ENCODE measurements around the gene GALK1. TPM values are rescaled to one million over a fixed set of nuclear protein-coding genes. Genes with fewer than 3 reads are reported as not detected.
"Not testable (repeated sequence)": the region's sequence is repeated elsewhere in the genome, so short reads cannot be mapped to it uniquely, and the experiment has no call there.

Gene GALK1
- total RNA-seq, 2 experiments from 2014 or later: 43.4 to 50.7 TPM

DNA sequence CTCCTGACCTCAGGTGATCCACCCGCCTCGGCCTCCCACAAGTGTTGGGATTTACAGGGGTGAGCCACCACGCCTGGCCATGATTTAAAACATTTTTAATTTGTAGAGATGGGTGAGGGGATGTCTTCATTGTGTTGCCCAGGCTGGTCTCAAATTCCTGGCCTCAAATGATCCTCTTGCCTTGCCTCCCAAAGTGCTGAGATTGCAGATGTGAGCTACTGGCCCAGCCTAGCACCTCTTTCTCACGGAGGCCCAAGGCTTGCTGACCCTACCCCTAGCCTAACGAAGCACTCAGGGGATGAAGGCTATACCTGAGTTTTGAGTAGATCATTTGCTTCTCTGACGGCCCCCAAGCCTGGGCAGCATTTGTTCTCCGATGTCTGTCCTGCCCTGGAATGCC, 46.2 kb upstream of the GALK1 start:
- DNase-seq (no peak), ATAC-seq (no peak)
- intact Hi-C loops (cut with micrococcal nuclease): no loop called here
- H3K36me3 Mint-ChIP-seq (ENCODE audit: low read depth): peaks cover 2% of the 10 kb centered on the region
- H3K9me3 Mint-ChIP-seq: no peaks in the 10 kb centered on the region
- peaks cover 4% of the 10 kb centered on the region for H3K4me1 Mint-ChIP-seq (ENCODE audit: low read depth)
- H3K27ac Mint-ChIP-seq: no peak overlapping the region
- CTCF ChIA-PET: interaction anchor here (1.8 kb wide), 1 partner anchor 19 kb away, joined by 4 read pairs; no protein-coding TSS in a partner anchor
- POLR2A ChIA-PET: interaction anchor here (0.9 to 1.4 kb wide), 3 partner anchors 9 to 36 kb away, joined by 3 to 4 read pairs (median 3); no protein-coding TSS in a partner anchor
- no peaks in the 10 kb centered on the region for H3K27me3 Mint-ChIP-seq
- no peak overlapping the region for H3K4me3 Mint-ChIP-seq
- TF ChIP-seq, protein P1, sequence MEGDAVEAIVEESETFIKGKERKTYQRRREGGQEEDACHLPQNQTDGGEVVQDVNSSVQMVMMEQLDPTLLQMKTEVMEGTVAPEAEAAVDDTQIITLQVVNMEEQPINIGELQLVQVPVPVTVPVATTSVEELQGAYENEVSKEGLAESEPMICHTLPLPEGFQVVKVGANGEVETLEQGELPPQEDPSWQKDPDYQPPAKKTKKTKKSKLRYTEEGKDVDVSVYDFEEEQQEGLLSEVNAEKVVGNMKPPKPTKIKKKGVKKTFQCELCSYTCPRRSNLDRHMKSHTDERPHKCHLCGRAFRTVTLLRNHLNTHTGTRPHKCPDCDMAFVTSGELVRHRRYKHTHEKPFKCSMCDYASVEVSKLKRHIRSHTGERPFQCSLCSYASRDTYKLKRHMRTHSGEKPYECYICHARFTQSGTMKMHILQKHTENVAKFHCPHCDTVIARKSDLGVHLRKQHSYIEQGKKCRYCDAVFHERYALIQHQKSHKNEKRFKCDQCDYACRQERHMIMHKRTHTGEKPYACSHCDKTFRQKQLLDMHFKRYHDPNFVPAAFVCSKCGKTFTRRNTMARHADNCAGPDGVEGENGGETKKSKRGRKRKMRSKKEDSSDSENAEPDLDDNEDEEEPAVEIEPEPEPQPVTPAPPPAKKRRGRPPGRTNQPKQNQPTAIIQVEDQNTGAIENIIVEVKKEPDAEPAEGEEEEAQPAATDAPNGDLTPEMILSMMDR (IDR thresholded peaks at IDR 0.05): no peak

DNA sequence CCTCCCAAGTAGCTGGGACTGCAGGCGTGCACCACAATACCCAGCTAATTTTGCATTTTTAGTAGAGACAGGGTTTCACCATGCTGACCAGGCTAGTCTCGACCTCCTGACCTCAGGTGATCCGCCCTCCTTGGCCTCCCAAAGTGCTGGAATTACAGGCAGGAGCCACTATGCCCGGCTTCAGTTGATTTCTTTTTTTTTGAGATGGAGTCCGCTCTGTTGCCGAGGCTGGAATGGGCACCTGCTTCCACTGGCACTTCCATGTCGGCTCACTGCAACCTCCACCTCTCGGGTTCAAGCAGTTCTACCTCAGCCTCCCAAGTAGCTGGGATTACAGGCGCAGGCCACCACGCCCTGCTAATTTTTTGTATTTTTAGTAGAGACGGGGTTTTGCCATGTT, 45.8 kb upstream of the GALK1 start:
- not testable (repeated sequence) for H3K27ac Mint-ChIP-seq

DNA sequence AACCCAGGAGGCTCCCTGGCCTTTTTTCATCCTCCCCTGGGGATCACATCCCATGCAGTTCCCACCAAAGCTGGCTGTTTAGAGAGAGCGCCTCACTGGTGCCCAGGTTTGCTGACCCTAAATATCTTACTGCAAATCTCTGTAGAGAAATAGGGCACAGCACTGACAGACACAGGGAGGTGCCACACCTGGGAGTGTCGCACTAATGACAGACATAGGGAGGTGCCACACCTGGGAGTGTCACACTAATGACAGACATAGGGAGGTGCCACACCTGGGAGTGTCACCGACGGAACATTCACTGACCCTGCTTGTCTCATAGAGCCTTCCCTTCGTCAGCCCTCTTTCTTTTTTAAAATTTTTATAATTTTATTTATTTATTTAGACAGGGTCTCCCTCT, 45.2 kb upstream of the GALK1 start:
- DNase-seq (no peak), ATAC-seq (no peak)
- Mint-ChIP-seq H3K9me3 (no peaks in the 10 kb centered on the region), H3K36me3 (ENCODE audit: low read depth) (no peaks in the 10 kb centered on the region), H3K27ac (no peak overlapping the region), H3K4me3 (no peak overlapping the region), H3K4me1 (ENCODE audit: low read depth) (peaks cover 4% of the 10 kb centered on the region), H3K27me3 (no peaks in the 10 kb centered on the region)
- POLR2A ChIA-PET: interaction anchor here (0.7 kb wide), 1 partner anchor 36 kb away, joined by 4 read pairs; no protein-coding TSS in a partner anchor
- CTCF ChIA-PET: no interaction called here
- intact Hi-C loops (cut with micrococcal nuclease): no loop called here
- TF ChIP-seq, protein P1 (IDR thresholded peaks at IDR 0.05): no peak

More for the DNA sequence above, 45.8 kb upstream of the GALK1 start:
- H3K27me3 Mint-ChIP-seq; intact Hi-C loops (cut with micrococcal nuclease); ATAC-seq; DNase-seq; H3K36me3 Mint-ChIP-seq (ENCODE audit: low read depth); H3K9me3 Mint-ChIP-seq; H3K4me3 Mint-ChIP-seq; H3K4me1 Mint-ChIP-seq (ENCODE audit: low read depth): not testable (repeated sequence)
- POLR2A ChIA-PET: interaction anchor here (0.7 to 1.4 kb wide), 4 partner anchors 8 to 36 kb away, joined by 3 to 4 read pairs (median 4); no protein-coding TSS in a partner anchor
- CTCF ChIA-PET: interaction anchor here (1.8 kb wide), 1 partner anchor 19 kb away, joined by 4 read pairs; no protein-coding TSS in a partner anchor

DNA sequence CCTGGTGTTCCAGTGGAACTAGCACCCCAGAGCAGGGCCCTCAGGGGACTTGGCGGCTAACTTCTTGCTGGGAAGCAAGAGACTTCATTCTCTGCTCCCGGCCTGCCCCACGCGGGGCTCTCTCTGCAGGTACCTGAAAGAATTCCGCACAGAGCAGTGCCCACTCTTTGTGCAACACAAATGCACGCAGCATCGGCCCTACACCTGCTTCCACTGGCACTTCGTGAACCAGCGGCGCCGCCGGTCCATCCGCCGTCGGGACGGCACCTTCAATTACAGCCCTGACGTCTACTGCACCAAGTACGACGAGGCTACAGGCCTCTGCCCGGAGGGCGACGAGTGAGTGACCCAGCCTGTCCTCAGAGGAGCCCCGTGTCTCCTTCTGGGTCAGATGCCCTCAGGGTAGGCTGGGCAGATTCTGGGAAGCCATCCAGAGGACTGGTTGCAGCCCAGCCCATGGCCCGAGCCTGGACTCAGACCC, 44.7 kb upstream of the GALK1 start:
- Mint-ChIP-seq H3K4me1 (ENCODE audit: low read depth) (peaks cover 4% of the 10 kb centered on the region), H3K9me3 (no peaks in the 10 kb centered on the region), H3K4me3 (no peak overlapping the region), H3K27ac (no peak overlapping the region), H3K27me3 (no peaks in the 10 kb centered on the region), H3K36me3 (ENCODE audit: low read depth) (no peaks in the 10 kb centered on the region)
- DNase-seq (no peak), ATAC-seq (no peak)
- ChIA-PET POLR2A (no interaction called here), CTCF (interaction anchor here (0.7 to 0.9 kb wide), 2 partner anchors 45 to 68 kb away, joined by 3 read pairs; partner anchors contain the start of gene GALK1)
- intact Hi-C loops (cut with micrococcal nuclease): no loop called here
- TF ChIP-seq, protein P1 (IDR thresholded peaks at IDR 0.05): no peak

DNA sequence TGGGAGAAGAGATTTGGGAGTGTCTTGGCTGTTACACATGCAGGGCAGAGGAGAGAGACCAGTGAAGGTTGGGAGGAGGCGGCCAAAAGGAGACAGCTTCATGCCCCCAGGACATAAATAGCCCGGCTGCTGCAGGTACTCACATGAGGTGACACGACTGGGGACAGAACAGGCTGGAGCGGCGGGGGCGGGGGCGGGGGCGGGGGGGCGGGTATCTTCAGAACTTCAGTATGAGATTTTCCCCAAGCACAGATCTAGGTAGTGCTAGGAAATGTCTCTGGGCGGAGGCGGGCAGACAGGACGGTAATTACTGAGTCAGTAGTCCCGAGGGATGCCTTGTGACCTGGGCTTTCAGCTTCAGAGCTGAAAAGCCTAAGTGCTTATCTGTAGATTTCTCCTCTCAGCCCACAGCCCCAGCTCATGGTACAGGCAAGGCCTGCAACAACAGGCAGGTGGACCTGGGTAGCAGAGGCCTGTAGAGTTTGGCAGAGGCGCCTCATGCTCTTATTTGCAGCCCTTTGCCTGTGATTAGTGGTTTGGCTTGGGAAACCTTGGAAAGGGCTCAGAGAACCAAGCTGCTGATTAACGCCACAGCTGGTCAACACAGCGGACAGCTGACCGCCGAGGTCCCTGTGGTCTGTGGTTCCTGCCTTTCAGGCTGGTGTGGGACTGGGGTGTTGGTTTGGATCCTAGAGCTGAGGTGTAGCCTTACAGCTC, 44.1 kb upstream of the GALK1 start:
- intact Hi-C loops (cut with micrococcal nuclease): no loop called here
- ChIA-PET CTCF (interaction anchor here (0.7 to 1.1 kb wide), 3 partner anchors 21 to 69 kb away, joined by 3 read pairs; partner anchors contain the start of gene GALK1), POLR2A (no interaction called here)
- peaks cover 7% of the 10 kb centered on the region for H3K4me1 Mint-ChIP-seq (ENCODE audit: low read depth)
- no peak for DNase-seq
- H3K36me3 Mint-ChIP-seq (ENCODE audit: low read depth): no peaks in the 10 kb centered on the region
- H3K27me3 Mint-ChIP-seq: no peaks in the 10 kb centered on the region
- no peaks in the 10 kb centered on the region for H3K9me3 Mint-ChIP-seq
- ATAC-seq: no peak
- TF ChIP-seq, protein P1 (IDR thresholded peaks at IDR 0.05): no peak
- H3K27ac Mint-ChIP-seq: no peak overlapping the region
- H3K4me3 Mint-ChIP-seq: no peak overlapping the region

All from activated CD8-positive, alpha-beta T cell treated with anti-CD3 and anti-CD28 coated beads for 36 hours (primary cell).